Left ventricle myocardium inferior (tissue), 1 donor: Measurements from ENCODE around the gene TC2N. TPM values are rescaled to one million over a fixed set of nuclear protein-coding genes. Genes with fewer than 3 reads are reported as not detected.
"Not testable (repeated sequence)": the region's sequence is repeated elsewhere in the genome, so short reads cannot be mapped to it uniquely, and the experiment has no call there.

Experiments used
- DNase-seq: peaks from one replicate; pipeline ENCODE4 v3.0.0-alpha.2; 2020
- H3K27ac ChIP-seq: fragments of 200-600 bp; replicated peaks from 2 replicates; pipeline ENCODE4 v1.8.0; 2021
- H3K27me3 ChIP-seq: fragments of 200-600 bp; 2 replicates; pipeline ENCODE4 v1.8.0; 2021; ENCODE audit warnings: low read depth
- H3K36me3 ChIP-seq: fragments of 200-600 bp; 2 replicates; pipeline ENCODE4 v1.8.0; 2021
- H3K4me1 ChIP-seq: fragments of 200-600 bp; 2 replicates; pipeline ENCODE4 v1.8.0; 2021
- H3K4me3 ChIP-seq: fragments of 200-600 bp; 2 replicates; pipeline ENCODE4 v1.8.0; 2021; ENCODE audit warnings: mild to moderate bottlenecking, moderate library complexity
- H3K9me3 ChIP-seq: fragments of 200-600 bp; replicated peaks from 2 replicates; pipeline ENCODE4 v1.8.0; 2021
- CTCF ChIP-seq: fragments of 200-600 bp; IDR thresholded peaks from 2 replicates; pipeline ENCODE4 v1.8.0; 2021; ENCODE audit warnings: antibody characterized with exemption, mild to moderate bottlenecking, borderline replicate concordance
- intact Hi-C: fragments of 100-400 bp; cut with micrococcal nuclease; formaldehyde crosslinking; loops from one replicate; pipeline ENCODE4 v1.11.0; 2022
- total RNA-seq: library from RNA; stranded (reverse); fragmentation: NEBNext Ultra II Directional; extraction: Animal tissue kit (Norgen Biotek cat#: 25700); gene quantifications from one replicate; pipeline ENCODE4 v1.2.1, GENCODE V29; 2021
- donor health status: DM: no; HTN: yes; CAD: no; lungs with severe emphysema.

TC2N gene
- total RNA-seq, 1 donor from 2014 or later: 4.1 TPM

- Histone ChIP-seq H3K4me1 (peaks cover 21% of the 10 kb centered on the region), H3K27ac (peak overlapping the region; percentile 64), H3K27me3 (peaks cover 42% of the 10 kb centered on the region), H3K9me3 (peaks cover 10% of the 10 kb centered on the region), H3K4me3 (no peak overlapping the region), H3K36me3 (peaks cover 33% of the 10 kb centered on the region)
- intact Hi-C loops: no loop called here
- peak; percentile 72 for DNase-seq
- TF ChIP-seq CTCF: no peak
Observed at GRCh38 chr14:91872517-91873470, 5.5 kb upstream of the TC2N start.

DNA sequence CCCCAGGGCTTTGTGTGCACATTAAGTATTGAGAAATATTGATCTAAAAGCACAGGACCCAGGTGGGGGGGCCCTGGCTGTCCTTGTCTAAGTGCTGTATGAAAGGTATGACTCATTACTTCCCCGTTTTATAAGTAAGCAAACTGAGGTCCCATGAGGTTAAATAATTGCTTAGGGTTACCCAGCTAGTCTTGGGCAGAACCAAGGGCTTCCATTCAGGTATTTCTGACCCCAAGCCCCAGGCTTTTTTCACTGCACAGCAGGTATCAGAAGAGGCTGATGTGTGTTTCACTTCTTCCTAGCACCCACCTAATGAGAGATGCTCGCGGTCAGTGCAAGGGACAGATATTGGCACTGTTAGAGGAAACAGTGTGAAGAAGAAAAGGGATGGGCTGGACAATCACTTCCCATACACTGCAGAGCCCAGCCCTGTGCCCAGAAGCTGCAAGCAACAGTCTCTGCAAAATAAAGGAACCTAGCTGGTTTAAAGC is 4.7 kb upstream of the TC2N start:
- peak overlapping the region; percentile 63 for H3K27ac ChIP-seq
- H3K27me3 ChIP-seq: peaks cover 42% of the 10 kb centered on the region
- peaks cover 31% of the 10 kb centered on the region for H3K36me3 ChIP-seq
- no peak for TF ChIP-seq CTCF
- H3K4me3 ChIP-seq: no peak overlapping the region
- peaks cover 21% of the 10 kb centered on the region for H3K4me1 ChIP-seq
- no peak for DNase-seq
- H3K9me3 ChIP-seq: peaks cover 13% of the 10 kb centered on the region
- intact Hi-C loops: no loop called here

- Histone ChIP-seq H3K9me3 (peaks cover 13% of the 10 kb centered on the region), H3K27me3 (peaks cover 43% of the 10 kb centered on the region), H3K27ac (peak overlapping the region; percentile 63), H3K4me1 (peaks cover 21% of the 10 kb centered on the region), H3K36me3 (peaks cover 27% of the 10 kb centered on the region)
- H3K4me3 ChIP-seq, DNase-seq, intact Hi-C loops: not testable (repeated sequence)
Observed at GRCh38 chr14:91871401-91871800, 4.1 kb upstream of the TC2N start.

- H3K27ac ChIP-seq: peak overlapping the region; percentile 19
- peaks cover 45% of the 10 kb centered on the region for H3K27me3 ChIP-seq
- no peak for DNase-seq
- no peak for TF ChIP-seq CTCF
- peaks cover 13% of the 10 kb centered on the region for H3K9me3 ChIP-seq
- H3K4me3 ChIP-seq: no peak overlapping the region
- H3K4me1 ChIP-seq: peaks cover 21% of the 10 kb centered on the region
- peaks cover 27% of the 10 kb centered on the region for H3K36me3 ChIP-seq
- intact Hi-C loops: no loop called here
Observed at GRCh38 chr14:91870890-91871289, 3.6 kb upstream of the TC2N start.

GRCh38 chr14:91870001-91870400 is 2.7 kb upstream of the TC2N start:
- Histone ChIP-seq H3K36me3 (peaks cover 27% of the 10 kb centered on the region), H3K9me3 (peaks cover 13% of the 10 kb centered on the region), H3K27me3 (peaks cover 41% of the 10 kb centered on the region), H3K27ac (peak overlapping the region; percentile 12), H3K4me1 (peaks cover 21% of the 10 kb centered on the region), H3K4me3 (no peak overlapping the region)
- DNase-seq: no peak
- intact Hi-C loops: no loop called here
- TF ChIP-seq CTCF: no peak

DNA sequence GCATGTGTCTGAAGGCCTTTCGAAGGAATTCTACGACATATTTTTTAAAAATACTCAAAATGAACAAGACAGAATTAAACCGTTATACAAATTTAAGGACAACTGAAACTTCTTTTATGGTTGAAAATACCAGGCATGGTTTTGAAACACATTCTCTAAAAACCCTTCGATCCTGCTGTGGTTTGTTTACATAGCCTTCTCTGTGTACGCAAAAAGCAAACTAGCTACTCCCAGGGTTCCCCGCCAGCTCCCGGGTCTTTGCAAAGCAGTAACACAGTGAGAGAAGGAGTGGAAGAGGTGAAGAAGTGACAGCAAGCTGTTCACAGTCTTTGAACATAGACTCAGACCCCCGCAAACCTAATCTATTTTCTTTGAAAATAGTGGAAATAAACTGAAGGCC is 2.2 kb upstream of the TC2N start:
- peaks cover 13% of the 10 kb centered on the region for H3K9me3 ChIP-seq
- no peak overlapping the region for H3K4me3 ChIP-seq
- no peak for TF ChIP-seq CTCF
- no peak for DNase-seq
- peaks cover 44% of the 10 kb centered on the region for H3K27me3 ChIP-seq
- intact Hi-C loops: no loop called here
- H3K27ac ChIP-seq: peak overlapping the region; percentile 12
- peaks cover 27% of the 10 kb centered on the region for H3K36me3 ChIP-seq
- H3K4me1 ChIP-seq: peaks cover 21% of the 10 kb centered on the region
